Medulla oblongata (tissue), 1 donor: ENCODE measurements around the gene LMNB1.
"Not testable (repeated sequence)": the region's sequence is repeated elsewhere in the genome, so short reads cannot be mapped to it uniquely, and the experiment has no call there.

Experiments used
- DNase-seq: peaks from one replicate; pipeline ENCODE4 v3.0.0-alpha.2; 2015; ENCODE audit errors: extremely low spot score

LMNB1 gene

GRCh38 chr5:126818736-126819135, 41.8 kb downstream of the LMNB1 start:
- DNase-seq, result no peak

- DNase-seq, result no peak
Measured at GRCh38 chr5:126819253-126819652, 42.3 kb downstream of the LMNB1 start.

- no peak for DNase-seq
Measured at GRCh38 chr5:126826619-126827215, 49.8 kb downstream of the LMNB1 start.

- DNase-seq, result no peak
Measured at GRCh38 chr5:126829098-126829497, 52.2 kb downstream of the LMNB1 start.

- no peak for DNase-seq
Measured at GRCh38 chr5:126830061-126830460, 53.1 kb downstream of the LMNB1 start.

GRCh38 chr5:126831156-126831555, 54.2 kb downstream of the LMNB1 start:
- no peak for DNase-seq

- DNase-seq, result no peak
Measured at GRCh38 chr5:126836778-126837177, 59.8 kb downstream of the LMNB1 start.

- DNase-seq, result no peak
Measured at GRCh38 chr5:126837242-126837641, 60.3 kb downstream of the LMNB1 start.

GRCh38 chr5:126837906-126838539, 61.1 kb downstream of the LMNB1 start:
- DNase-seq, result peak; percentile 30

GRCh38 chr5:126839407-126839806, 62.5 kb downstream of the LMNB1 start:
- DNase-seq, result not testable (repeated sequence)

- DNase-seq, result not testable (repeated sequence)
Measured at GRCh38 chr5:126843375-126843774, 66.4 kb downstream of the LMNB1 start.

GRCh38 chr5:126845470-126846070, 68.6 kb downstream of the LMNB1 start:
- DNase-seq, result peak; percentile 35

GRCh38 chr5:126846344-126846743, 69.4 kb downstream of the LMNB1 start:
- DNase-seq, result peak; percentile 50

- no peak for DNase-seq
Measured at GRCh38 chr5:126846744-126847455, 70.0 kb downstream of the LMNB1 start.

- DNase-seq, result no peak
Measured at GRCh38 chr5:126847456-126847820, 70.5 kb downstream of the LMNB1 start.

GRCh38 chr5:126847826-126848251, 70.9 kb downstream of the LMNB1 start:
- no peak for DNase-seq

- no peak for DNase-seq
Measured at GRCh38 chr5:126848253-126848652, 71.3 kb downstream of the LMNB1 start.

- no peak for DNase-seq
Measured at GRCh38 chr5:126849101-126849678, 72.3 kb downstream of the LMNB1 start.

- peak; percentile 39 for DNase-seq
Measured at GRCh38 chr5:126851501-126852011, 74.6 kb downstream of the LMNB1 start.

GRCh38 chr5:126852091-126852571, 75.2 kb downstream of the LMNB1 start:
- peak; percentile 36 for DNase-seq

- DNase-seq, result no peak
Measured at GRCh38 chr5:126852841-126853271, 75.9 kb downstream of the LMNB1 start.
